Fibroblast of skin of back (primary cell): Measurements from ENCODE around the gene ETV6.
A peak's percentile ranks its signal among the peaks of the same experiment; 100 is the strongest.

Source experiments
- DNase-seq: peaks from one replicate; pipeline ENCODE4 v3.0.0-alpha.2; 2013

ETV6 gene

DNA sequence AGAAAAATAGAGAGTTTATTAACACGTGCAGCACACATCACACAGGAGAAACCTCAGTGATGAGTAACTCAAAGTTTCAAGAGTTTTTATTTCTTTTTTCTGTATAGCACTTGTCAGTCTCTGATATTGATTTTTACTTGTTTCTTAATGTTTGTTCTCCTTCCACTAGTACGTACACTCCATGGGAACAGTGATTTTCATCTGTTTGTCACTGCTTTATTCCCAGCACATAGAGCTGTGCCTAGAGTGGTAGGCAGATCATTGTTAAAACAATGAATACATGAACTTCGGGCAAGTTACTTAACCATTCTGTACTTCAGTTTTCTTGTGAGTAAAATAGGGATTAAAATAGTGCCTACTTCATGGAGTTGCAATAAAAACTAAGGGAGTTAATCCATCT is 46.6 kb downstream of the ETV6 start:
- DNase-seq, result no peak

DNA sequence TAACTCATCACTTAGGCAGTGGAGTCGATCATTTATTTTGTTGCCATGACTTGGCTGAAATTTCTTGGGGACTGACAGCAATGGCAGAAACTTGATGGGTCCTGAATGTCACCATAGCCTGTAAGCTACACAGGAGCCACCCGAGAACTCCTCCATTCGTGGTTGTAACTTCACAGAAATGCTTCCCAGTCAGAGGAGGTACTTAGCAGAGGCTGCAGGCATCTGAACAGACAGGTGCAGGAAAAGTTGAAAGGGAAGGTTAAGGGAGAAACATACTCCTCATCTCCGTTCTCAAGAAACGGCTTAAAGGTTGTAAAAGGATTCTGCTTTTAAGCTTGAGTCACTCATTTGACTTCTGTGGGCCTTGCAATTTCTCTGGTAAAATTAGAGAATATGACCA is 47.7 kb downstream of the ETV6 start:
- DNase-seq, result no peak

GRCh38 chr12:11697670-11698387 is 48.4 kb downstream of the ETV6 start:
- peak; percentile 72 for DNase-seq

- DNase-seq, result no peak
Measured at GRCh38 chr12:11698729-11699128, 49.3 kb downstream of the ETV6 start.

GRCh38 chr12:11701433-11701832 is 52.0 kb downstream of the ETV6 start:
- DNase-seq, result no peak

DNA sequence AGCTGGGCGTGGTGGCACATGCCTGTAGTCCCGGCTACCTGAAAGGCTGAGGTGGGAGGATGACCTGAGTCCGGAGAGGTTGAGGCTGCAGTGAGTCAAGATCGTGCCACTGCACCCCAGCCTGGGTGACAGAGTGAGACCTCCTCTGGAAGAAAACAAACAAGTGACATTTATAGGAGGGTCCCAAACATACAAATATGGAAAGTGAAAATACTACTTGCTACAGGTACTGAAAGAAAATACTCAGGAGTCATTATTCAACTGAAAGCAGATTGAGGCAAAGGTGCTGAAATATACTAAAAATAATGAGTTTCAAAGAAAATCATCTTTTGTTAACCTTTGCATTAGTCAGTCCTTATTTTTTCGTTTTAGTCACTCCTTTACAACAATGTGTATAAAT is 53.5 kb downstream of the ETV6 start:
- no peak for DNase-seq

DNA sequence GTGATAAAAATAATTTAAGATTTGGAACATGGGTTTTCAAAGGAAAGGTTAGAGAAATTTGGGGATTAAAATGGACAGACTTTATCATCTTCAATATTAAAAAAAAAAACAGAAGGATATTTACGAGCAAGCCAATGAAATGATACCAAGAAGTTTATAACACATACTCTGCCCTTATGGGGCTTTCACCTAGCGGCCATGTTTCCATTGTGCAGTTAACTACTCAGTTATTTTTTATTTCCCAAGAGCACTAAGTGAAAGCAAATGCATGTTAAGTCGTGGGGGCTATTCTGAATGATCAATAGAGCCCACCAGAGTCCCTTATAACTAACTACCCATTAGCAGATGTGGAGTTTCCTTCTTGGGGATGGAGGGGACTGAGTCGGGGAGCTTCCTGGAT is 53.9 kb downstream of the ETV6 start:
- DNase-seq, result no peak

GRCh38 chr12:11704089-11704488 is 54.6 kb downstream of the ETV6 start:
- no peak for DNase-seq

- peak; percentile 78 for DNase-seq
Measured at GRCh38 chr12:11705010-11705409, 55.5 kb downstream of the ETV6 start.

DNA sequence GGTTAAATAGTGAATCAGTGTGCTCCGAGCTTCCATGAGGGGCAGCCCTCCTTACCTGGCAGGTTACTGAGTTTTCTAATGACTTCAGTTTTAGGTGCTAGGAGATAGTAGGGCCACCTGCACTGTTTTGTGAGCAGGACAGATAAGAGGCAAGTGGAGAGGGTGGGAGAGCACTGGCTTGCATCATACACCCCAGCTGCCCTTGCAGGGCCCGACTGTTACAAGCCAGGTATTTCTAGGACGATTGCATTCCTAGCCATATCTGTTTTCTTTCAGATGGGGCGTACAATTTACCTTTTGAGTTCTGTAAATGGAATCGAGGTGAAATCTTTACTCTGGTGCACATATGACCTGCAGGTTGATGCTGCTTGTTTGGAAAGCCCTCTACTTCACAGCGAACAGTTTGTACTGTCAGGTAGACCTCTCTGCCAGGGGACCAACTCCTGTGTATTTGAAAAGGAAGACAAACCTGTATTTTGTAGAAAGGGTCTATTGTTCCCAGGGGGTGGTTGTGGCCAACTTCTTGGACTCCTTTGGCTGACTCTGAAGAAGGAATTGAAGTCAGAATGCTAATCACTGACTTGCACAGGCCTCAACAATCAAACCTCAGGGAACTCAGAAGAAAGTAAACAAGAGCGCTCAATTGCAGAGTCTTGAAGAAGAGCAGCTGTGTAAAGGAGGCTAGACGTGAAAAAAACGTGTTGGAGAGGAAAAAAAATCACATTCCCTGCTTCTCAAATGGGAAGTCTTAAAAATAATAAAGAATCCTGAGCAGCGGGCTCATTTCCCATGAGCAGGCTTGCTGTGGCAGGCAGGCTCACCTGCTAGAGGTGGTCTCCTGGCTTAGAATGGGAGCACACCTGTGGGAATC is 57.3 kb downstream of the ETV6 start:
- no peak for DNase-seq

DNA sequence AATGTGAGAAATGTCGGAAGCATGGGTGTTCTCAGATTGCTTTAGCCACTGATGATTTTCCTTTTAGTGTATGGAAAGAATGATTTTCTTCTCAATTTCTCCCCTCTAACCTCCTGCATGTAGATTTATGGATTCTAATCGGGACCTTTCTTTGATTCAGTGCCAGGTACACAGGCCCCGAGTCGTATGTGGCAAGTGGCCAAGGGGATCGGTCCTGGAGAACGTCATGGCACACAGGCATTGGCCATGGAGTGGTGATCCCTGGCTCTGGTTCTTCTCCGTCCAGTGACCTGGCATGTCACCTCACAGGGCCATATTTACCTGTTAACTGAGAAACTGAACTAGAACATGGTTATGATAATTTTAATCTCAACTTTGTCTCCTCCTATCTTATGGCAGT is 58.1 kb downstream of the ETV6 start:
- no peak for DNase-seq

GRCh38 chr12:11709513-11709912 is 60.0 kb downstream of the ETV6 start:
- no peak for DNase-seq

DNA sequence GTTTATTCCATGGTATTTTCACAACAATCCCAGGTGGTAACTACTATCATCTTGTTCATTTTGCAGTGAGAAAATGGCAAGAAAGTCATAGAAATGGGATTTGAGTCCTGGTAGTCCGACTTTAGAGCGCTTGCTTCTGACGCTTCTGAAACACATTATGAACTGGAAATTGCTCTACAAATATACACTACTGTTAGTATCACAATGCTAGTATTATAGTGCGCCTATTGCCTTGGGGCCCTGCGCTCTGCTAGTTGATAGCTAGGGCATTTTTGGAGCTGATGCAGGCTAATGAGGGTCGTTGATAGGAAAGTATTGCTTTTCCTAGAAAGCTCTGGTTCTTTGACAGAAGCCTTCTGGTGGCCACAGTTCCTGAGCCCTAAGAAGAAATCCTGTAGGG is 61.0 kb downstream of the ETV6 start:
- DNase-seq, result no peak

- DNase-seq, result no peak
Measured at GRCh38 chr12:11710906-11711305, 61.4 kb downstream of the ETV6 start.

GRCh38 chr12:11711651-11712327 is 62.3 kb downstream of the ETV6 start:
- DNase-seq, result no peak

DNA sequence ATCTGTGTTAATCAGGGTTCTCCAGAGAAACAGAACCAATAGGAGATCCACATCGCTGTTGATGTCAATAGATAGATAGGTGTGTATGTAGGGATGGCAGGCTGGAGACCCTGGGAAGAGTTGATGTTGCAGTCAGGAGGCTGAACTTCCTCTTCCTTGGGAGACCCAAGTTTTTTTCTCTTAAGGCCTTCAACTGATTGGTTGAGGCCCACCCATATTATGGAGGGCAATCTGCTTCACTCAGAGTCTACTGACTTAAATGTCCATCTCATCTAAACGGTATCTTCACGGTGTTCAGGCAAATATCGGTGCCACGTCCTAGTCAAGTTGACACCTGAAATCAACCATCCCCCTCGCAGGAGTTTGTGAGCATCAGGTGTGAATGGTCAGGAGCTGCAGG is 63.0 kb downstream of the ETV6 start:
- DNase-seq, result no peak

DNA sequence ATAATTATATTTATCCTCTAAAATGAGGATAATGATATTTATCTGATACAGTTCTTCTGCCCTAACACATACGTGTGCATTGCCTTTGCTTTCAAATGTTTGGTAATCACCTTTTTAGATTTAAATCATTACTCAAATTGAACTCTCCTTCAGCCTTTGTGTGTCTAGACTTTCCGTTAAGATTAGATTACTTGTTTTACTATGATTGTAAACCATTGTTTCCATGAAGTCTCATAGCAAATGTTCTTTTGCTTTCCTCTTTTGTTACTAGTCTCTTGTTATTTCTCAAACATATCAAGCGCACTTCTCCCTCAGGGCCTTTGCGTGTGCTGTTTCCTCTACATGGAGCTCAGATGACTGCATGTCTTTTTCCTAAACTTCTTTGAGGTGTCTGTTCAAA is 63.7 kb downstream of the ETV6 start:
- no peak for DNase-seq

GRCh38 chr12:11714626-11715025 is 65.2 kb downstream of the ETV6 start:
- no peak for DNase-seq

DNA sequence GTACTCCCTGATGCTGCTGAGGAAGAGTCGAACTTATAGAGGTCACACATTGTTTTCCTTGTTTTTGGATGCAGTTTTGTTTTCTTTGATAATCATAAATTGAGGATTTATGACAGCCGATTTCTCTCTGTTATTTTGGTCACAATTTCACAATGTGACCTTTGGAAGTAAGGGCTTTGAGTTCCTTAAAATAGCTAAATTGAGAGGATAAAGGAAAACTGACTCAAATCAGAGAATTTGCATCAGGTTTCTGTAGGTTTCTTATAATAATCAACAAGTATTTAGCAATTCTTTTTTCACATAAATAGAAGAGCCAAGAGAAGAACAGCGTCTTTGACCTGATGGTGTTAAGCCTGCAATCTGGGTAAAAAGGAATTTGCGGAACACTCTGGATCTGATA is 66.1 kb downstream of the ETV6 start:
- no peak for DNase-seq

DNA sequence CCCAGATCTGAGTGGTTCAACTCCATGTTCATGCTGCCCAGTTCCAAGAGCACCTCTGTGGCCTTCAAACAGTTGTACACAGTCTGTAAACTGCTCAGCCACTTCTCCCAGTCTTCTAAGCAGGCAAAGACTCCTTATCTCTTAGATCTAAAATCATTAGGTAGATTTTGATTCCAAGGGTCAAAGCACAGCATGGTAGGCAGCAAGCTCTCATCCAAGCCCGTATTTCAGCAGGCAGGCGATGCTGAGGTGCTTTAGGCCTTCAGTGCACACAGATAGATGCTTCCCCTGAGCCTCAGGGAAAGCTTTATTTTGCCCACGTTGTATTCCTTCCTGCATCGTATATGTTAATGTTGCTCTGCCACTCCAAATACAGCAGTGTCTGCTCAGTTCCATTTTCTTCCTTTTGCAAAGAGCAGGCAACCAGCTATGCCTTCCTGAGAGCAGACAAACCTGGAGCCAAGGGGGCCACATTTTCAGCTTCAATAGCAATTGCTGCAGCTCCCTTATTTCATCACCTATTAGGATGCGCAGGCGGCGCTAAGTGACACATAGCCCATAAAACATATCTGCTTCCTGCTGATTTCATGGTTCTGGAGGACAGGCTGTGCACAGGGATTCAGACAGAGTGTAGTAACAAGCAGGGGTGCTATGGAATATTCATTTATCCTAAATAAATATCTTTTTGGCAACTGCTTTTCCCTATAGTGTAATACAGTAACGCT is 67.5 kb downstream of the ETV6 start:
- DNase-seq, result peak; percentile 58

DNA sequence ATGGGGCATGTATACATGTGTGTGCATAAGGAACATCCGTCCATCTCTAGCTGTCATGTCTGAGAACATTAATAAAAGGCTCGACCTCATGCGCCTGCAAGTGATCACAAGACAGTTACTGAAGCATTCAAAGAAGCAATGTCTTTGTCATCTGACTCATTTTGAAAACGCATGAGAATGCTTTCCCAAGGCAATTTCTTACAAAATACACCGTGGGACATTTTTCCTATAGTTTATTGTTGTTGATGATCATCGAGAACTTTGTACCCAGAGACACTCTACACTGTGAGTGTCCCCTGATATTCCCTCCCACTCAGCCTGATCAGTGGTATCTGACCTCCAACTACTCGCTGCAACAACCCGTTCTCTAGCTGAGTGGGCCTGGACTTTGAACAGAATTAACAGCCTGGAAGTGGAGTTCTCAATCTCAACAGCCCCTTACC is 68.1 kb downstream of the ETV6 start:
- DNase-seq, result peak; percentile 62

- DNase-seq, result no peak
Measured at GRCh38 chr12:11718105-11718504, 68.6 kb downstream of the ETV6 start.

DNA sequence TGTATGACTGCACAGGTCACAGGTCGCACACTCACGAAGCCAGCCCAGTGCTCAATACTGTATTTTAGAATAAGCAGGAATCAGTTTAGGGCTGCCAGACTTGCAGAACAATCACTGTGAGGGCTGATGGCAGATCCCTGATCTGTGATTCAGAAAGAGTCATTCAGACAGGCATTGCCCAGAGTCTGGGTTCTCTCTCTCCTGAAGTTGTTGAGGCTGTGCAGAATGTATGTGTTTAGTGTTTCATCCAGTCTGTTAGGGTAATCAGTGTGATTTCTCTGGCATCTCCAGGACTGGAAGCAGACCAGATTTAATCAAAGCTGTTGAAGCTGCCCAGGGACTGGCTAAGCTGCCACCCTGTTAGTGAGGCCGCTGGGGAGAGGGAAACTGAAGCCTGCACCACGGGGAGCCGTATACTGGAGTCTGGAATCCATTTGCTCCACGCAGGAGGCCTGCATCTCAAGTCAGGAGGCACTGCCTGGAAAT is 69.3 kb downstream of the ETV6 start:
- peak; percentile 87 for DNase-seq
